Amniotic epithelial cell (primary cell): Measurements from ENCODE around the gene ZNF556.

Source experiments
- DNase-seq: peaks from one replicate; pipeline ENCODE4 v3.0.0-alpha.2; 2010; ENCODE audit warnings: low read depth

Gene ZNF556

DNA sequence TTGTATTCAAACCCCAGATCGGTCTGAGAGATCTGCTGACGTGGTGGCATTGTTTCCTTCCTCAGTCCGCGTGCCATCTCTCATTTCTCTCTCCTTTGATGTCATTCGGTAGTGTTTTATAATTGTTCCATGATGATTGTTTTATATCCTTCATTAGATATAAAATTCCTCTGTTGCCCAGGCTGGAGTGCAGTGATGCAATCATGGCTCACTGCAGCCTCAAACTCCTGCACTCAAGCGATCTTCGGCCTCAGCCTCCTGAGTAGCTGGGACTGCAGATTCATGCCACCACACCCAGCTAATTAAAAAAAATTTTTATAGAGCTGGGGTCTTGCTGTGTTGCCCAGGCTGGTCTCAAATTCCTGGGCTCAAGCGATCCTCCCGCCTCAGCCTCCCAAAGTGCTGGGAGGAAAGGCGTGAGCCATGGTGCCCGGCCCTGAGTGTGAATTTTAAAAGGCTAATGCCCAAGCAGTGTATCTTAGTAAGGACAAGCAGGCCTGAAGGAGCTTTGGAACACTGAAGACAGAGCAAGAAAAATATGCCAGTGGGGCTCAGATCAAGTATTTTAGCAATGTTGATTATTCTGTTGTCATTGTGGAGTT is 38.9 kb downstream of the ZNF556 start:
- no peak for DNase-seq

DNA sequence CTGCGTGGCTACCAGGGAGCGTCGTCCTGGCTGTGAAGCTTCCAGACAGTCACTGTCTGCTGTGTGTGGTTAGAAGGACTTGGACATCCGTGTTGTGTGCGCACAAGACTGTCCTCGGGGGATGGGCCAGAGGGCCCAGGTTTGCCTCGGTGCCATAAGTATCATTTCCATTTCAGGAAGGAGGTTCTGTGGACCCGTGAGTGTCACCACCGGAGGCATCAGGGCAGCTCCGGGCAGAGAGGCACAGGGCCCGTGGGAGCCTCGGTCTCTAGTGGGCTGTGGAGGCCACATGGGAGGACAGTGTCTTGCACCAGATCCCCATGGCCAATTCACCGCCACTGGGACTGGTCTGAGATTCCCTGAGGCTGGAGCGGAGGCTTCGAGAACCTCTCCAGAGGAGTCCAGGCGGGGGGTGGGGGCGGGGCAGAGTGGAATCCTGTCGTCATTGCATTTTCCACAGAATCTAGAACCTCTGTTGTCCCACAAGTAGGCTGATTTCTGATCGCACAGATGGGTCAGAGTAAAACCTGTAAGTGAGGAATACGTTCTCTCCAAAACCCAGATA is 39.6 kb downstream of the ZNF556 start:
- DNase-seq: no peak

DNA sequence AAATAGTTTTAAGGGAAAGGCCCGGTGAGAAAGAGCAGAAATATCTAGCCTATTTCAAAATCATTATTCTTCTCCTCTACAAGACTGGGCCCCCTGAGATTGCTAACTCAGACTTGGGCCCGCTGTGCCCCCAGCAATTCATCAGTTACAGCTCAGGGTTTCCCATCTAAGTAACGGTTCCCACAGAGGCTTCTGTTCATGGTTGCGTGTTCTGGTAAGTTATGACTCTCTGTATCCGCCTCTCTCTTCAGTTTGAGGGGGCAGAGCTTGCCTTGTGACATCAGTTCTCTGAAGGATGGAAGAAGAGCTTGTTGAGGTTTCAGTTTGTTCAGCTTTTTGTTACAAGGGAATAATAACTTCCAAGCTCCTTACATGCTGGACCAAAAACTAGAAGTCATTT is 45.2 kb downstream of the ZNF556 start:
- DNase-seq: no peak

- no peak for DNase-seq
Observed at GRCh38 chr19:2917275-2918184, 50.4 kb downstream of the ZNF556 start.

DNA sequence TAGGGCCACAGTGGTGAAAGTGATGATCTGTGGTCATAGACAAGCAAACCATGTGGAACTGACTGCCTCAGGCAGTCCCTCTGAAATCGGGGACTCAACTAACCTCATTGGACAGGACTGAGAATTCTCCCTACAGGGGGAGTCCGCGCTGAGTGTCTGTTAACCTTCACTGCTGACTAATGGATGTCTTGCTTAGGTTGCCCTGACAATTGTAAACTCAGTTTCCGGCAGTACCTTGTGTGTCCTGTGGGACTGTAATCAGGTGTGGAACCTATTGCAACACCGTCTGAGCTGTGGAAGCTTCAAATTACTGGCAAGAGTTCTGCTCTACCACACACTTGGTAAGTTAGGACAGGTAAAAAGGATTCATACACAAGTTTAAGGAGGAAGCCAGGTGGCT is 55.9 kb downstream of the ZNF556 start:
- DNase-seq: peak; percentile 60

- peak; percentile 92 for DNase-seq
Observed at GRCh38 chr19:2923510-2923909, 56.4 kb downstream of the ZNF556 start.

- DNase-seq: no peak
Observed at GRCh38 chr19:2926341-2927031, 59.4 kb downstream of the ZNF556 start.

DNA sequence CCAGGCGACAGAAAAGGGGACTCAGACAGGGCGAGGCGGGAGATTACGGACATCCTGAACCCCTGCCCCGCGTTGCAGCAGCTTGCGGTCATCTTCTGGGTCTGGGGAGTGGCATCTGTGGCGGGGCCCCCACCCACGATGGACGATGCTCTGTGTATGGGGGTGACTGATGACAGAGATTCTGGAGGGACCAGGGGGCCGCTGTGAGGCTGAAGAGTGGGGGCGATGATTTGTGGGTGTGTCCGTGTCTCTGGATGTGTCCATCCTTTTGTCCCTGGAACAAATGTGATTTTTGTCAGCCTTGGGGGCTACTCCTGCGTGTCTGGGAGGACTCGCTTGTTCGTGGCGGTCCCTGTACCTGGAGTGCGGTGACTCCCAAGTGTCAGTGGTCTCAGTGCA is 59.9 kb downstream of the ZNF556 start:
- no peak for DNase-seq
